ENCODE results near the gene HUS1B.

DNA sequence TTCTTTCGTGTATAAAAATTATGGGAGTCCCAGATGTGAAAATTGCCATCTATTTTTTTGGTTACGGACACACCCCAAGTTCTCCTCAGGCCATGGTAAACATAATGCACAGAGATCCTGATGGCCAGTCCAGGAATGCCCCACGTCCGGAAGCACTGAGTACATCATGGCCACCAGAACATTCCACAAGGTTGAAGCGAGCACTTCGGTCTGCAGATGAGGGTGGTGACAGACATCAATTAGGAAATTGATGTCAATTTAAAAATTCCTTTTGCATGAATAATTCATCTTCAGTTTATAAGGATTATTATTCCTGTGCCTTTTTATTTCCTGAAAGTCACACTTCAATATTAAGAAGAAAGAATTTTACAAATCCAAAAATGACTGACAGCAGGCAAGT is 49.2 kb upstream of the HUS1B start:
- TF ChIP-seq POLR2A (IDR thresholded peaks at IDR 0.05; ENCODE audit: low read depth, low read length) (no peak), POLR2AphosphoS5 (IDR thresholded peaks at IDR 0.05; ENCODE audit: low read depth, low read length) (no peak), TAF1 (IDR thresholded peaks at IDR 0.05; ENCODE audit: low read depth, low read length) (no peak), SPI1 (IDR thresholded peaks at IDR 0.05; ENCODE audit: low read depth, low read length) (no peak), POU2F2 (IDR thresholded peaks at IDR 0.05; ENCODE audit: low read depth, low read length) (no peak), PAX5 (IDR thresholded peaks at IDR 0.05; ENCODE audit: insufficient read depth, low read length, severe bottlenecking) (no peak)

All from GM12891 (cell line).